ELF-1 (cell line): ENCODE results near the gene GGT5.
"Not testable (repeated sequence)": the region's sequence is repeated elsewhere in the genome, so short reads cannot be mapped to it uniquely, and the experiment has no call there.

Experiments used
- DNase-seq: peaks from one replicate; pipeline ENCODE4 v3.0.0-alpha.2; 2016; ENCODE audit warnings: low read depth, low spot score

GGT5 gene, protein sequence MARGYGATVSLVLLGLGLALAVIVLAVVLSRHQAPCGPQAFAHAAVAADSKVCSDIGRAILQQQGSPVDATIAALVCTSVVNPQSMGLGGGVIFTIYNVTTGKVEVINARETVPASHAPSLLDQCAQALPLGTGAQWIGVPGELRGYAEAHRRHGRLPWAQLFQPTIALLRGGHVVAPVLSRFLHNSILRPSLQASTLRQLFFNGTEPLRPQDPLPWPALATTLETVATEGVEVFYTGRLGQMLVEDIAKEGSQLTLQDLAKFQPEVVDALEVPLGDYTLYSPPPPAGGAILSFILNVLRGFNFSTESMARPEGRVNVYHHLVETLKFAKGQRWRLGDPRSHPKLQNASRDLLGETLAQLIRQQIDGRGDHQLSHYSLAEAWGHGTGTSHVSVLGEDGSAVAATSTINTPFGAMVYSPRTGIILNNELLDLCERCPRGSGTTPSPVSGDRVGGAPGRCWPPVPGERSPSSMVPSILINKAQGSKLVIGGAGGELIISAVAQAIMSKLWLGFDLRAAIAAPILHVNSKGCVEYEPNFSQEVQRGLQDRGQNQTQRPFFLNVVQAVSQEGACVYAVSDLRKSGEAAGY

DNA sequence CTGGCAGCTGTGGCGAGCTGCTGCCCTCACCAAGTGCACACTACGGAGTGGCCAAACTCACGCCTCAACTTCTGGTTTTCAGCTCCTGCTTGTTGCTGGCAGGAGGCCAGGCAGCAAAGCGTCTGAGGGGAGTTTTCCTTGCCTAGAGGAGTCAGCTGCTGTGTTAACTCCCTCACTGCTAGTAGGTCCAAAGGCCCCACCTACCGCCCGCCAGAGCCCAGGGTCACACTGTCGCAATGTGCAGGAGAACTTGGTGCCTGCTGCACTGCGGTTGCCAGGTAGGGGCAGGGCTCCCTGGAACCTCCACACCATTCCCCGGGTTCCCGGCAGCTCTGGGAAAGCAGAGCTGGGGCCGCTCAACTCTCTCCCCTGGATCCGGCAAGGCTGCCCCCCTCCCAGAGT is at the start of gene GGT5:
Gene GGT5, minus strand, starts transcription at position 53 of the 402 bp plus-strand sequence. CDS start 357 bp downstream, outside the sequence.
- DNase-seq = not testable (repeated sequence)

DNA sequence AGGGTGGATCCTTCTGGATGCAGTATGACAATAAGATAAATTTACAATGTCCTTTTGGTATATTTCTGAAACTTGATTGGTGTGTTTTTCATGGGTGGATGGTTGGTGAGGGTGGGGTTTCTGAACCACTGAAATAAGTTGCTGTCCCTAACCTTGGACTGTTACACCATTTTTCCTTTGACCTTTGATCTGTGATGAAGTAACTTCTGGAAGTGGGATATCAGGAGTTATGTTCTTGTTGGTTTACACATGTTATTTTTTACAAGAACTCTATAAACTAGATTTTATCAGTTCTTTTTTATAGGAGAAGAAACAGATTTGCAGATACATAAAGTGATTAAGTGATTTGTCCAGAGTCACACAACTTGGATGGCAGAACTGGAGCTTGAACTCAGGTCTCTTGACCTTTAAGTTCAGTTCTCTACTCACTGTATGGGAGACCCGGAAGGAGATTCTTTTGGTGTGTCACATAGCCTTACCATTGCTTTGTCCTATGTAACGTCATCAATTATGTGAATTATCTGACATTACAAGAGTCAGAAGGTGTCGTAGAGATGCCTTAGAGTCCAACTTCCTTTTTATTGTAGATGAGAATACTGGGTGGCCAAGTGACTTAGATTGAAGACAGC is 47.4 kb upstream of the GGT5 start:
- not testable (repeated sequence) for DNase-seq

DNA sequence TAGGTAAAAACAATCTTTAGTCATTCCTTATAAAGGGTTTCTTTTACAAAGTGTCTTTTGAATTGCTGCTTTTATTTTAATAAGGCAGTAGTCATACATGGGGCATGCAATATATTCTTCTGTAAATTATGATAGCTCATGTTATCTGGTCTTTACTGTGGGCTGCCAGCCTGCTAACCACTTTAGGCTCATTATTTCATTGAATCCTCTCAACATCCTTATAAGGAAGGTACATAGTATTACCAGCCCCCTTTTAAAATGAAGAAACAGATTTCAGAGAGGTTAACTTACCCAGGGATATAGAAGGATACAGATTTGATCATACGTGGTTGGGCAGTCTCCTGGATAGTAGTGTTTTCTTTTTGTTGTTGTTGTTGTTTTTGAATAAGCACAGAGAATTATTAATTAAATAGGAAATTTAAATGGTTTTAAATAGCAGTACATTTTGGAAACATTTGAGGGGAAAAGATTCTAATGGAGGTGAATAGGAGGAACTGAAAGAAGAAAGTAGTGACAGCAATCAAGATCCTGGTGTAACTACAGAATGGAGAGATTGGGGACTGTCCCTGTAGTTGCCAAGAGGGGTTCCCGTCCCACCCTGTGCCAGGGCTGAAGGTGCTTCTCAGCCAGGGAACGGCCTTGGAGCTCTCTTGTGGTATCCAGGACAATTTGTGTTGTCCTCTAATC is 46.8 kb upstream of the GGT5 start:
- DNase-seq = no peak

DNA sequence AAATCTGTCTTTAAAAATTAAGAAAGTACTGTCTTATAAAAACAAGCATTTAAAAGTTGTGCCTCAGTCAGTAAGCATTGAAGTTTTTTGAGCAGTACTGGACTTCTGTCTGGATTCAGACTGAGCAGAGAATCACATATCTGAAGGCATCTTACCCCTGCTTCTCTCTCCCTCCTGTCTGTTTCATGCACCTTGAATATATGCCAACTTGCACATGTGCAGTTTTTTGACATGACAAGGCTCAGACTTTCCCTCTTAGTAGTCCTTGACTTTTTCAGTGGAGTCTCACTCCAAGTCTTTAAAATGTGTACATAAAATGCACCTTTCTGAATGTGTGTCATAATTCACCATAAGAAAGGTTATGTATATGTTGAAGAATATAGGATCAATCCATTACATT is 45.6 kb upstream of the GGT5 start:
- DNase-seq = no peak

DNA sequence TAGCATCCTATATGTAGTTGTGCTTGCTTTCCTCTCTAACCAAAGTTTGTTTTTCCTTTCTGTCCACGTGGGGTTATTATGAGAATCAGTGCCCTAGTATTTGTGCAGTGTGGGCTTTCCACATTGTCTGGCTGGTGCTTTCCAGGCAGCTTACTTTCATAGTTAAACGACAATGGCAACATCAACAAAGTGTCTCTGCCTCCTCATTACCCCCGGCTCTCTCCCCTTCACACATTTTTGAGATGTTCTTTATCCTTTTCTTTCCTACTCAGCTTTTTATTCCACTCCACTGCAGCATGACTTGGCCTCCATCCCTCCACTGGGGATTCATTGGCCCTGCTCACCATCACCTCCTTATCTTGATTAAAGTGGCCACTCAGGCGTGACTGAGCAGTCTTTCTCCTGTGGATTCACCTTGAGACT is 44.9 kb upstream of the GGT5 start:
- no peak for DNase-seq

DNA sequence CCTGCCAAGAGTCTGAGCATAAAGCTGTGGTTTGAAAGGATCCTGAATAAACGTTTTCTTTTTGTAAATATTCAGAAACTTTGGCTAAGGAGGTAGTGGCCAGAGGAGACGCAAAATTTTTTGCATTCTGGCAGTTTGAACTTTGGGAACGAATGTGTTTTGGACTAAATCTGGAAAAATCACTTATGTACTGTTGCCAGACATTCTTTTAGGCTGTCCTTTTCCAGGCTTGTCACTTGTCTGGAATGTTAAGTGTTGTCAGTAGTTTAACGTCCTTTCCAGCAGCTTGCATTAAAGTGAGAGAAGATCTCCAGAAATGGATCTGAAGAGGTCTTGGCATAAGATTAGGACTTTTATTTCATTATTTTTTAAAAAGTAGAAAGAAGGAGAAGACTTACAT is 44.2 kb upstream of the GGT5 start:
- DNase-seq = no peak

DNA sequence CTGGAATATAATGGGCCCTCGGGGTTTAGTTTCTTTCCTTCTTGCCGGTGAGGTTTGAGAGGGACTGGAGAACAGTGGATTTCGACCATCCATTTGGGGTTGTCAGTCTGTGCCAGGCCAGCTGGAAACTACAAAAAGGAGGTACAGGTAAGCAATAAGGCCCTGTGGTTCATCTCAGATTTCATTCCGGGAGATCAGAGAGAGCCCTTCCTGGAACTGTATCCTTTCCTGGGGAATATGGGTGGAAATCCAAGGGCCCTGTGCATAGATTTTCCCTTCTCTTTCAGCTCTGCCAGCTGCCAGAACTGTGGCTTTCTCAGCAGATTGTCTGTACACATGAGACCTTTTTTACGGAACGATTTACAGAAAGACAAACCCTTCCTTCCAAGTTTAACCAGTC is 42.9 kb upstream of the GGT5 start:
- not testable (repeated sequence) for DNase-seq

DNA sequence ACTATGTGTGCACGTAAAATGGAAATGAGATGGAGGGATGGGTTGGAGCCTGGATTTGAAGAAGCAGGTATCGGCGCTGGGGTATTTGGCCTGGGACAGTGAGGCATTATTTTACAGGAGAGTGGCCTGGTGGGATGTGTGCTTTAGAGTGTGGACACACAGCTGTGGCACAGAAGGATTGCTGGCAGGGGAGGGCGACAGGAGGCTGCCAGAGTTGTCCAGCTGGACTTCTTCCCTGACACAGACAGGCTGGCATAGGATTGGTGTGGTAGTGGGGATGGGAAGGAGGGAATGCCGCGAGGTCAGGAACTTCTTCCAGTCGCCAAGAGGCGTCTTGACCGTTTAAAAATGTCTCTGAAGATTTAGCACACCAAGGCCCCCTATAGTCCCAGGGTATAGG is 42.3 kb upstream of the GGT5 start:
- not testable (repeated sequence) for DNase-seq

DNA sequence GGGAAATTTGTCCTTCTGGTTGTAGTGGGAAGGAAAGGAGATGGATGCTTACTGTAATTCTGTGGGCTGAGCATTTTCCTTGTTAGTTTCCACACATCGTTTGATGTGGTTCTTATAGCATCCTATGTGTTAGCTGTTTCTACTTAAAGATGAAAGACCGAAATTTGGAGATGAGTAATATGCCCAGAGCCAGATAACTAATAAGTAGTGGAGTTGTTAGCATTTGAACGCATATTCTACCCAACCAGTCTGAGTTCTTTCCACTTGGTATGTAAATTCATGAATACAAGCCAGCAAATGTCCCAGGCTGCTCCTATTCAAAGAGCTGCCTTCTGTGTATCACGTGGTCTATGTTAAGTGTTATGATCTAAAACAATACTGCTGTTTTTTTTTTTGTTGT is 40.4 kb upstream of the GGT5 start:
- DNase-seq = no peak

DNA sequence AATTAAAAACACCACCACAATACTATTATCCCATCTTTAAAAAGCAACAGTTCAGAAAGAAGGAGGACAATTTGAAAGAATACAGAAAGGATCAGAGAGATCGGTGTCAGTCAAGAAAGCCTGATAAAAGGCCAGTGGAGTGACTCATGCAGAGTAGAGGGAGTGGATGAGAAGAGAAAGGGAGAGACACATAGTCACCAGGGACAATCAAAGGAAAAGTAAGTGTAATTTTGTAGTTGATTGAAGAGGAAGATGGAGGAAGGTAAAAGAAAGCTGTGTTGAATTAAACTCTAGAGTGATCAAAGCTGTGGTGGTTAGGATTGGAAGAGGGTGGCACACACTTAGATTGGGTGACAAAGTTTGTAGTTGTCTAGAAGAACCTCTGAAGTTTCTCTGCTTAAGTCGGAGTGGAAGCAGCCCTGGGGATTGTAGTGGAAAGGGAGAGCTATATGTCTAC is 39.9 kb upstream of the GGT5 start:
- no peak for DNase-seq

DNA sequence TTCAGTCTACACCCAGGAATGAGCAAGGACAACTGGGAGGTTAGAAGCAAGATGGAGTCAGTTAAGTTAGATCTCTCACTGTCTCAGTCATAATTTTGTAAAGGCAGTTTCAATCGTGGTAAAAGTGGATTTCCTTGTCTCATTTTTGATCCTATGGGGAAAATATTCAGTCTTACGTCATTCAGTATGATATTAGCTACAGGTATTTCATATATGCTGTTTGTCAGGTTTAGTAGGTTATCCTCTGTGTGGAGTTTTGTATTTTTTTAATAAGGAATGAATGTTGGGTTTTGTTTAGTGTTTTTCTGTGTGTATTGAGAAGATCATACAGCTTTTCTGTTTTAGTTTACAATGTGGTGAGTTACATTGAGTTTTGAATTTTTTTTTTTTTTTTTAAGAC is 37.5 kb upstream of the GGT5 start:
- no peak for DNase-seq

DNA sequence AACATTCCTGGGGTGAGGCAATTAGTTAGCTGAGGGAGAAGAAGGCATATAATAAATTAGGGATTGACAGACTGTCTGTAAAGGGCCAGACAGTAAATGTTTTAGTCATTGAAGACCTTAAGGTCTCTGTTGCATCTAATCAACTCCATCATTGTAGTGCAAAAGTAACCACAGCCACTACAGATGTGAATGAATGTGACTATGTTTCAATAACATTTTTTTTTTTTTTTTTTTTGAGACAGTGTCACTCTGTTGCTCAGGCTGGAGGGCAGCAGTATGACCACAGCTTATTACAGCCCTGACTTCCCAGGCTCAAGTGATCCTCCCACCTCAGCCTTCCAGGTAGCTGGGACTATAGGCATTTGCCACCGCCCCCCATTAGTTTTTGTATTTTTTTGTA is 35.5 kb upstream of the GGT5 start:
- not testable (repeated sequence) for DNase-seq

DNA sequence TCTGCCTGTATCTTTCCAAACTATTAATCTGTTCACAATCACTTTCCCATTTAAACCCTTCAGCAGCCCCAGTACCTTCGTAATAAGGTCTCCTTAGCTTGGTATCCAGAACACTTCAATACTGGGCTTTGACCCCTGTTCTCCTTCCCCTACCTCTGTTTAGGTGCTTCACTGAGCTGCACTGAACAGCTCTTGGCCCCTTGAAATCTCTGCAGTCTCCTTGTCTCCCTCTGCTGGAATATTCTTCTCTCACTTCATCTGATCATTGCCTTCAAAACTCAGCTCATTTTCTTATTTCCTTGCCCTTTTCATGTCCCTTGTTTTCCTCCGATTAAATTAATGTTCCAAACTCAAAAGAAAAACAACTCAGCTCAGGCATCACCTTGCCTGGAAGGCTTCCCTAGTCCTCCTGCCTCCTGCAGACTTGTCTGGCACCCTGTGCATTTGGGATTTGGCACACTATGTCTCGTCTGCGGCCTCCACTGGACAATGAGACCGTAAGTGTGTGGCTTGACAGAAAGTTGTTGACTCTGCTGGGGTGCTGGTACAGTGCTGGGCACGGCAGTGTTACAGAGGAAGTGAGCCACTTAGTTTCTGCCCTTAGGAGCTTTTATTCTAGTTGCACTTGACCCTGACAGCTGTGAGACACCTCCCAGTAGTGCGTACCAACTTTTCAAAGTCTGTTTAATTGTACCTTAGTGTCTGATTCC is 30.0 kb upstream of the GGT5 start:
- DNase-seq = not testable (repeated sequence)

DNA sequence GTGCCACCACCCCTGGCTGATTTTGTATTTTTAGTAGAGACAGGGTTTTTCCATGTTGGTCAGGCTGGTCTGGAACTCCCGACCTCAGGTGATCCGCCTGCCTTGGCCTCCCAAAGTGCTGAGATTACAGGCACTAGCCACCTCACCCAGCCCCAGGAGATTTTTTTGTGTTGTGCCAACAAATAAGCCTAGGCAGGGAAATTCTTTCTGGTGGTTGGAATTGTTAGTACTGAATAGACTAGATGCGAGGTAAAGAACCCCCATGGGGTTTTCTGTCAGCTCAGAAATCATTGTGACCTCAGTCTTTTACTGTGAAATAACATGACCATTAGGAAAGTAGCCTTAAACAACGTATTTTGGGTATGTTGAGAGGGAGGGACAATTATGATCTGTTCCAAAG is 29.0 kb upstream of the GGT5 start:
- peak; percentile 78 for DNase-seq

DNA sequence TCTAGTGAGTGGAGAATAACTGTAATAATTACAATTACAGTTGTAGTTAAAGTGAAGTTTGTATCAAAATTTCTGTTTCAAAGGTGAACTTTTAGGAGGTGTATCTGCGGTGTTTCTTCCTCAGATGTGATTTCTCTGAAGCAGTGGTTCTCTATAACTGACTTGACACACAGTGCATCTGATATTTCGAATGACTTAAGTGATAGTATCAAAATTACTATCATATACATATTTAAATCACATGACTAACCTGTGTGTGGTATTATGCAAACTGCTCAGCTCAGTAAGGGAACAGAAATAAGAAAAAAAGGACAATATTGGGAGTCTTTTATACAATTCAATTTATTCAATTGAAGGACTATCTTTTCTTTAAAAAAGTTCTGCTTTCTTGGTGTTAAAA is 28.1 kb upstream of the GGT5 start:
- not testable (repeated sequence) for DNase-seq

DNA sequence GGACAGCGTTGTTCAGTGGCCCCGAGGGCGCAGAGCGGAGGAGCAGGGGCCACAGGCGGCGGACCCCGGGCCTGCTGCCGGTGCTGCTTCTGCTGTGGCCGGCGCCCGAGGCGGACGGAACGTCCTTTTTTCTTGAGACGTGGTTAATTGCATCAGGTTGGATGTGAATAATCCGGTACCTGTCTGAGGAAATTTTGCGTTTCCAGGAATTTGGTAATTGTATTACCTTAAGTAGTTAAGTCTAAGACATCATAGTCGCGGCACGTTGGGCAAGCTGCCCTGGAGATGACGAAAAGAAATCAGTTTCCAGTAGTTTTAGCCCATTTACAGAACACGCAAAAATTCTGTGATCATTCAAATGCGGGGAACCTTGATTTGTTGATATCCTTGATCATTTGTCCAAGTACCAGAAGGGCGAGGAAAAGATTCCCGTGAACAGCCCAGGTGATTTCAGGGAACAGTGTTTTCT is 26.5 kb upstream of the GGT5 start:
- DNase-seq = no peak

DNA sequence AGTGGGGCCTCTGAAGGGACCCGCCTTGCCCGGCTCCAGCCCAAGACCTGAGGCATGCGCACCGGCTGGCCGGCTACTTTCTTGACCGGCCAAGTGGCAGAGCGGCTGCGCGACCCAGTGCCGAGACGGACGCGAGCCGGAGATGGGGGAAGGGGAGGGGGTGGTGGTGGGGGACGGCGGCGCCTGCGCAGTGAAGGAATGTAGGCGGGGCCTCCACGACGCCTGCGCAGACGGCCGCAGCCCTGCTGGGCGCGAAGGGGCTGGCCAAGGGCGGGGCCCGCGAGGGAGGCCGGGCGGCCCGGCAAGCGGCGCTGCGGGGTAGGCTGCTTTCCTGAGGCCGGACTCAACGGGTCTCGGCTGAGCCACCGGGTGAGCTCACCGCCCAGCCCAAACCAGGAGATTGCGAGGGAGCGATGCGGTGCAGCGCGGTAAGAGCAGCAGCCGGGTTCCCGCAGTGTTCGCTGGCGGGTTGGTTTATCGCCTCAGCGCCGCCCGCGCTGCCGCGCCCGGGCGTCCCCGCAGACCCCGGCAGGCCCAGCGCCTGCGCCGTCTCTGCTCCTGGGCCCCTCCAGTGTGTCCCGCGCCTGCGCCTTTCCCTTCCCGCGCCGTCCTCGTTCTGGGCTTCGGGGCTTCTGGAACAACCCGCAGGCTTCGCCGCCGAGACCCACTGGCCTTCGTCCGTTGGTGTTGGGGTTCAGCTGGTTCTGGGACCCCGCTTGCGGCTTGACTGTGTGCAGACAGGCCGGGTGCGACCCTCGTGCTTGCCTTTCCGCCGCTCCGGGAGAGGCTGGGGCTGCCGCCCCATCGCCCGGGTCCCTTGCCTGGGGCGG is 25.9 kb upstream of the GGT5 start, which contains the start of gene SPECC1L:
Gene SPECC1L, plus strand, starts transcription at position 276 of the 830 bp plus-strand sequence. CDS start 31,401 bp downstream, outside the sequence.
- DNase-seq = peak; percentile 96

DNA sequence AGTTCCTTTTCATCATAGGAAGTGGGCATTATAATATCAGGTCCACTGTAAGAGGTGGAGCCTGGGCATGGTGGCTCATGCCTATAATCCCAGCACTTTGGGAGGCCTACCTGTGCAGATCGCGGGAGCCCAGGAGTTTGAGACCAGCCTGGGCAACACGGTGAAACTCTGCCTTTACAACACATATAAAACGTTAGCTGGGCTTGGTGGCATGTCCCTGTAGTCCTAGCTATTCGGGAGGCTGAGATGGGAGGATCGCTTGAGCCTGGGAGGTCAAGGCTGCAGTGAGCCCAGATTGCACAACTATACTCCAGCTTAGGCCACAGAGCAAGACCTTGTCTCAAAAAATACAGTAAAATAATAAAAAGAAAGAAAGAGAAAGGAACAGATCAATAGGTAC is 21.6 kb upstream of the GGT5 start:
- not testable (repeated sequence) for DNase-seq

DNA sequence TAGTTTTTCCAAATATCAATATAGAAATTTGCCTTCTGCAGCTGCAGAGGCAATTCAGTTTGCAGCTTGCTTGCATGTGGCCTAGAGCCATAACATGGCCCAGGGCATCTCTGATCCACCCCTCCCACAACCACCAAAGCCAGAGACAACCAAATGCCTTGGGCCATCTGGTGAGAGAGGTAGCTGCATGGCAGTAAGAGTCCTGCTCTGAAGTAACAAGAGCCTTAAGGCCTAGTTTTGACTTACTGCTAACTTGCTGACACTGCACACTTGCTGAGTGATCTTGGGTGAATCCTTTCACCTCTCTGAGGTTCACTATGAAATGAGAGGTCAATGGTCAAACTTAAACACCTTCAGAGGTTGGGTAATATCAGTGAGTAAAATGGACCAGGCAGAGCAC is 20.9 kb upstream of the GGT5 start:
- DNase-seq = peak; percentile 70

DNA sequence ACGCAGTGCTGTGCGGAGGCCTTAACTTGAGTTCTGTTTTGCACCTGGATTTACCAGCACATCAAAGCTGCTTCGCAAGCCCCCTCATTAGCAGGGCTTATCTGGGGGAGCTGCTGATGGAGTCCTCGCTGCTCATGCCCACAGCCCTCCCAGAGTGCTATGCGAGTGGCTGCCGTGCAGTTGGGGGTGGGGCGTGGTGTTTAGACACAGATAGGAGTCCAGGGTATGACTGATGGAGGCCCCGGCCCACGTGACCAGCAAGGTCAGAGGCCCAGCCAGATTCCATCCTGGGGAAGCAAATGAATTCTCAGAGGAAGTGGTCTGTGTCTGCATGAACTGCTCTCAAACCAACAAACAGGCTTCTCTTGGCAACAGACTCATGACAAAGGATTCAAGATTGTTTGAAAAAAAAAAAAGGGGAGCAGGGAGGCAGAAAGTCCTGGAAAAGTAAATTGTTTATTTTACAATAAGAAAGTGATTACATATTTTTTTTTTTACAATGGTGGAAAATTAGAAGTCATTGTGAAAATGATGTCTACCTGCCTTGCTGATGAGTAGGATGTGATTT is 19.5 kb upstream of the GGT5 start:
- not testable (repeated sequence) for DNase-seq
